ENCODE measurements around the gene GUCA2A. TPM values are rescaled to one million over a fixed set of nuclear protein-coding genes. Genes with fewer than 3 reads are reported as not detected.

Gene GUCA2A
- total and polyA plus RNA-seq, 2 donors (not counting 1 experiment from before 2014, with no cell fraction given) = not detected

GRCh38 chr1:42141978-42142377 lies 22.6 kb downstream of the GUCA2A start:
- no peak overlapping the region for H3K4me3 ChIP-seq (replicated peaks in 1 of 4; ENCODE audit: control extremely low read depth in 1 of 4, insufficient read depth in 1 of 4, low read depth in 3 of 4, low read length in 4 of 4)
- H3K4me1 ChIP-seq (ENCODE audit: control insufficient read depth, extremely low read depth, insufficient read depth, low read length) = no peaks in the 10 kb centered on the region
- no peak overlapping the region for H3K27ac ChIP-seq (ENCODE audit: insufficient read depth, low read length)
- no peaks in the 10 kb centered on the region for H3K9me3 ChIP-seq (ENCODE audit: control insufficient read depth, insufficient read depth, low read depth, low read length)
- H3K36me3 ChIP-seq (ENCODE audit: control insufficient read depth, insufficient read depth, low read length) = no peaks in the 10 kb centered on the region
- no peak for TF ChIP-seq CTCF (conservative IDR thresholded peaks at IDR 0.05 in 1 of 2, IDR thresholded peaks at IDR 0.05 in 1 of 2; ENCODE audit: low read depth in 1 of 2, low read length in 2 of 2)
- TF ChIP-seq EZH2 (IDR thresholded peaks at IDR 0.05; ENCODE audit: low read length, missing control alignments) = no peak
- H4K20me1 ChIP-seq (ENCODE audit: control insufficient read depth, extremely low read depth, insufficient read depth, low read length) = no peaks in the 10 kb centered on the region
- H3K27me3 ChIP-seq (ENCODE audit: control insufficient read depth, insufficient read depth, low read length) = peaks cover 20% of the 10 kb centered on the region
- no peaks in the 10 kb centered on the region for H3K79me2 ChIP-seq (ENCODE audit: control insufficient read depth, insufficient read depth, low read length)
- no peak overlapping the region for H3K4me2 ChIP-seq (ENCODE audit: extremely low read depth, insufficient read depth, low read length)
- H3K9ac ChIP-seq (ENCODE audit: insufficient read depth, low read length) = no peak overlapping the region
- no peak for DNase-seq (ENCODE audit: low read depth in 2 of 2)
- no peak overlapping the region for H2AFZ ChIP-seq (ENCODE audit: low read length)

GRCh38 chr1:42140191-42140590 lies 24.4 kb downstream of the GUCA2A start:
- H3K4me2 ChIP-seq (ENCODE audit: extremely low read depth, insufficient read depth, low read length) = no peak overlapping the region
- peaks cover 15% of the 10 kb centered on the region for H3K27me3 ChIP-seq (ENCODE audit: control insufficient read depth, insufficient read depth, low read length)
- no peak for DNase-seq (ENCODE audit: low read depth in 2 of 2)
- H3K4me3 ChIP-seq (replicated peaks in 1 of 4; ENCODE audit: control extremely low read depth in 1 of 4, insufficient read depth in 1 of 4, low read depth in 3 of 4, low read length in 4 of 4) = no peak overlapping the region
- no peaks in the 10 kb centered on the region for H3K79me2 ChIP-seq (ENCODE audit: control insufficient read depth, insufficient read depth, low read length)
- no peaks in the 10 kb centered on the region for H3K9me3 ChIP-seq (ENCODE audit: control insufficient read depth, insufficient read depth, low read depth, low read length)
- no peak for TF ChIP-seq CTCF (conservative IDR thresholded peaks at IDR 0.05 in 1 of 2, IDR thresholded peaks at IDR 0.05 in 1 of 2; ENCODE audit: low read depth in 1 of 2, low read length in 2 of 2)
- TF ChIP-seq EZH2 (IDR thresholded peaks at IDR 0.05; ENCODE audit: low read length, missing control alignments) = no peak
- H4K20me1 ChIP-seq (ENCODE audit: control insufficient read depth, extremely low read depth, insufficient read depth, low read length) = no peaks in the 10 kb centered on the region
- H3K27ac ChIP-seq (ENCODE audit: insufficient read depth, low read length) = no peak overlapping the region
- no peaks in the 10 kb centered on the region for H3K4me1 ChIP-seq (ENCODE audit: control insufficient read depth, extremely low read depth, insufficient read depth, low read length)
- no peak overlapping the region for H3K9ac ChIP-seq (ENCODE audit: insufficient read depth, low read length)
- no peak overlapping the region for H2AFZ ChIP-seq (ENCODE audit: low read length)
- H3K36me3 ChIP-seq (ENCODE audit: control insufficient read depth, insufficient read depth, low read length) = no peaks in the 10 kb centered on the region

GRCh38 chr1:42139444-42139843 lies 25.1 kb downstream of the GUCA2A start:
- no peak overlapping the region for H3K27ac ChIP-seq (ENCODE audit: insufficient read depth, low read length)
- H3K79me2 ChIP-seq (ENCODE audit: control insufficient read depth, insufficient read depth, low read length) = no peaks in the 10 kb centered on the region
- H2AFZ ChIP-seq (ENCODE audit: low read length) = no peak overlapping the region
- H4K20me1 ChIP-seq (ENCODE audit: control insufficient read depth, extremely low read depth, insufficient read depth, low read length) = no peaks in the 10 kb centered on the region
- no peaks in the 10 kb centered on the region for H3K4me1 ChIP-seq (ENCODE audit: control insufficient read depth, extremely low read depth, insufficient read depth, low read length)
- no peak overlapping the region for H3K4me2 ChIP-seq (ENCODE audit: extremely low read depth, insufficient read depth, low read length)
- H3K4me3 ChIP-seq (replicated peaks in 1 of 4; ENCODE audit: control extremely low read depth in 1 of 4, insufficient read depth in 1 of 4, low read depth in 3 of 4, low read length in 4 of 4) = no peak overlapping the region
- no peaks in the 10 kb centered on the region for H3K9me3 ChIP-seq (ENCODE audit: control insufficient read depth, insufficient read depth, low read depth, low read length)
- H3K9ac ChIP-seq (ENCODE audit: insufficient read depth, low read length) = no peak overlapping the region
- DNase-seq (ENCODE audit: low read depth in 2 of 2) = no peak
- no peak for TF ChIP-seq EZH2 (IDR thresholded peaks at IDR 0.05; ENCODE audit: low read length, missing control alignments)
- TF ChIP-seq CTCF (conservative IDR thresholded peaks at IDR 0.05 in 1 of 2, IDR thresholded peaks at IDR 0.05 in 1 of 2; ENCODE audit: low read depth in 1 of 2, low read length in 2 of 2) = no peak
- no peaks in the 10 kb centered on the region for H3K36me3 ChIP-seq (ENCODE audit: control insufficient read depth, insufficient read depth, low read length)
- peaks cover 8% of the 10 kb centered on the region for H3K27me3 ChIP-seq (ENCODE audit: control insufficient read depth, insufficient read depth, low read length)

Data from fibroblast of lung (primary cell).